Central memory CD8-positive, alpha-beta T cell (primary cell): Measurements from ENCODE around the gene SLC37A4.
"Not testable (repeated sequence)": the region's sequence is repeated elsewhere in the genome, so short reads cannot be mapped to it uniquely, and the experiment has no call there.

Experiments used
- ATAC-seq: fragments of 150-1000 bp; cut with Tn5 transposase; replicated peaks from 2 replicates; pipeline ENCODE4 v1.10.0; 2022; ENCODE audit warnings: mild to moderate bottlenecking, moderate FRiP score, moderate number of reproducible peaks; ENCODE audit not compliant: poor library complexity, severe bottlenecking; ENCODE audit errors: extremely low read depth
- DNase-seq, 2 donors: peaks; one replicate each; pipeline ENCODE4 v3.0.0; 2021; ENCODE audit warnings: low spot score in 2 of 2
- H3K27ac Mint-ChIP-seq: one replicate; pipeline ENCODE4 v1.8.0; 2022; ENCODE audit warnings: low read depth, mild to moderate bottlenecking, moderate library complexity, mixed read lengths
- H3K27me3 Mint-ChIP-seq: one replicate; pipeline ENCODE4 v1.8.0; 2022; ENCODE audit warnings: mixed read lengths
- H3K36me3 Mint-ChIP-seq: one replicate; pipeline ENCODE4 v1.8.0; 2022; ENCODE audit warnings: mild to moderate bottlenecking, moderate library complexity, mixed read lengths; ENCODE audit not compliant: insufficient read depth
- H3K4me1 Mint-ChIP-seq: one replicate; pipeline ENCODE4 v1.8.0; 2022; ENCODE audit warnings: mixed read lengths
- H3K4me3 Mint-ChIP-seq: one replicate; pipeline ENCODE4 v1.8.0; 2022; ENCODE audit warnings: mild to moderate bottlenecking, moderate library complexity, mixed read lengths
- H3K9me3 Mint-ChIP-seq: one replicate; pipeline ENCODE4 v1.8.0; 2022; ENCODE audit warnings: mixed read lengths

Gene SLC37A4

DNA sequence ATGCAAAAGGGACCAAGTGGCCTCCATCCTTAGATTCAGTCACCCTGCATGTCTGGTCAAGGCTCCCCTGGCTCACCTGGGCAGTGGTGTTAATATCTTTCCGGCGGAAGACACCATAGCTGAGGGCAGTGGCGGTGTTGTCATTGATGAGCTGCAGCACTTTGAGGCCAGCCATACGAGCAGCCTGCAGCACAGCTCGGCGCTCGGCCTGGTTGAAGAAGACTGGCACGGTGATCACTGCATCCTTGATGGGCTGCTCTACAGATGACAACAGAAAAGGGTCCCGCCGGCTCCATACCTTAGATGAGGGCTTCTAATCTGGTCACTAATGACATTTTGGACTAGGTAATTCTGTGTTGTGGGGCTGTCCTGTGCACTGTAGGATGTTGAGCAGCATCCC is 23.7 kb upstream of the SLC37A4 start:
- H3K27ac Mint-ChIP-seq = no peak overlapping the region
- H3K9me3 Mint-ChIP-seq = no peaks in the 10 kb centered on the region
- peaks cover 55% of the 10 kb centered on the region for H3K4me1 Mint-ChIP-seq
- H3K36me3 Mint-ChIP-seq = peaks cover 53% of the 10 kb centered on the region
- H3K4me3 Mint-ChIP-seq = no peak overlapping the region
- no peak for ATAC-seq
- DNase-seq = no peak
- no peaks in the 10 kb centered on the region for H3K27me3 Mint-ChIP-seq

DNA sequence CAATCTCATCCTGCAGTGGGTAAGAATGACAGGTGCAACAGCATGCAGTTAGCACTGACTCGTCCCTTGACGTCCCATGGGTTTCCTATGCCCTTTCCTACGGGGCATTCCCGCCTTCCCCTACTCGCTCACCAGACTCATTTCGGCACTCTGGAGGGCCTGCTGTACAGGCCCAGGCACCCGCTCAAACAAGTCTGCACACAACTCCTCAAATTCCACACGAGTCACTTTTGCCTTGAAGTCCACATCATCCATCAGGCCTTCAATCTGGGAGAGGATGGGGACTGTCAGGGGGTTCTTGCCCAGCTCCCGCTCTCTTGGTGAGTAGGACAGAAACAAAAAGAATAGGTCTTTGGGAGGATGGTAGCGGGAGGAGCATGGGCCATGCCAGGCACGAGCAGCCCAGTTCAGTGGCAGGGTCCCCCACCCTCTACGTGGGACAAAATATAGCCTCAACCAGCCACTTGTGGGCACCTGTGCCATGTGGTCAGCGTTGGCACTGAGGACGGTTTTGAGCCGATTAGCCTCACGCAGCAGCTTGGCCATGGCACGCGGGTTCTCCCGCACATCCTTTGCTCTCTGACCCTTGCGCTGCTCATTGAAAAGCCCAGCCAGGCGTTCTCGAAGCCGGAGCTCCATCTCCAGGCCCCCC is 21.6 kb upstream of the SLC37A4 start:
- H3K27me3 Mint-ChIP-seq = no peaks in the 10 kb centered on the region
- peaks cover 49% of the 10 kb centered on the region for H3K4me1 Mint-ChIP-seq
- no peak for ATAC-seq
- DNase-seq = no peak
- no peaks in the 10 kb centered on the region for H3K9me3 Mint-ChIP-seq
- peak overlapping the region; percentile 9 for H3K27ac Mint-ChIP-seq
- H3K36me3 Mint-ChIP-seq = peaks cover 58% of the 10 kb centered on the region
- no peak overlapping the region for H3K4me3 Mint-ChIP-seq

DNA sequence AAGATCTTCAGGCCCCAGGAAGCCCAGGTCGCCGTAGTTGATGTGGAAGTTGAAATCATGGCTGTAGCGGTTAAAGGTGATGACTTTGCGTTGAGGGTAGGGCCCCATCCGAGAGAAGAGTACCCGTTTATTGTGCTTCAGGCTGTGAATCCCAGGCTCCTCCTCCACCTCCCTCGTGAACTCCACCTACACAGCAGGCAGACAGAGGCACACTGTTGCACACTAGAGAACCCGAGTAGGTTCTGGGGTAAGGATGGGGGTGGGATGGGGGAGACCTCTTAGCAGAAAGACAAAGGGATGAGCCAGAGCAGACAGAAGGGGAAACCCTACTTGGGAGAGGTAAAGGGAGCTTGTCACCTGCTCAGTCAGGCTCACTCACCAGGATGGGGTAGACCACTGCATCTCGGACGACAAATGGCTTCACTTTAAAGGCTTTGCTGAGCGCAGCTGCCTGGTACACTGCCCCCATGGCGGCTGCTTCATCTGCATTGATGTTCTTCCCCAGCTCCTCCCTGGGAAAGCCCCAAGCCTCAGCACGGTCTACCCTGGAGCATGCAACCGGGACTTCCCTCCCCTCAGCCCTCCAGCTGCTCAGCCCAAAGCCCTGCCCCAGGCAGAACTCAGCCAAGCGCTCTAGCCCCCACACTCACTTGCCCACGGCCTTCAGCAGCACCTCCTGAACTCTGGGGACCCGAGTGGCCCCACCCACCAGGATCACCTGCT is 20.9 kb upstream of the SLC37A4 start:
- H3K4me3 Mint-ChIP-seq = no peak overlapping the region
- peak overlapping the region; percentile 9 for H3K27ac Mint-ChIP-seq
- peaks cover 63% of the 10 kb centered on the region for H3K36me3 Mint-ChIP-seq
- no peak for ATAC-seq
- no peak for DNase-seq
- H3K4me1 Mint-ChIP-seq = peaks cover 43% of the 10 kb centered on the region
- no peaks in the 10 kb centered on the region for H3K9me3 Mint-ChIP-seq
- no peaks in the 10 kb centered on the region for H3K27me3 Mint-ChIP-seq

DNA sequence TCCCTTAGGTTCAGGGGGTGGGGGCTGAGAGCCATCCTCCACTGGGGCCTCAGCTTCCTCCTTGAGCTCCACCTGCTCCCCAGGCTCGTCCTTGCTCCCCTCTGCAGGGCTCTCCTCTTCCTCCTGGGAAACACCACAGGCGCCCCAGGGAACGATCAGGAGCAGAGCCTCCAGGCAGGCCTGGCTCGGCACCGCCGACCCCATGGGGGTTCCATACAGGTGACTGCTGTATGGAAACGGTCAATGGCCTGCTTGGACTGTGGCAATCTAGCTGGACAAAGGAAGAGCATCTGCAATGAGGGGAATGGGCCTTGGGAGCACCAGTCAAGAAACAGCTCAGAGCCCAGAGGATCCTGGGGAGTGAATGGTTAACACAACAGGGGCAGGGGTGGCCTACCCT is 18.4 kb upstream of the SLC37A4 start:
- DNase-seq = no peak
- Mint-ChIP-seq H3K27me3 (no peaks in the 10 kb centered on the region), H3K4me1 (peaks cover 24% of the 10 kb centered on the region), H3K27ac (no peak overlapping the region), H3K36me3 (peaks cover 64% of the 10 kb centered on the region), H3K9me3 (no peaks in the 10 kb centered on the region), H3K4me3 (no peak overlapping the region)
- ATAC-seq = no peak

DNA sequence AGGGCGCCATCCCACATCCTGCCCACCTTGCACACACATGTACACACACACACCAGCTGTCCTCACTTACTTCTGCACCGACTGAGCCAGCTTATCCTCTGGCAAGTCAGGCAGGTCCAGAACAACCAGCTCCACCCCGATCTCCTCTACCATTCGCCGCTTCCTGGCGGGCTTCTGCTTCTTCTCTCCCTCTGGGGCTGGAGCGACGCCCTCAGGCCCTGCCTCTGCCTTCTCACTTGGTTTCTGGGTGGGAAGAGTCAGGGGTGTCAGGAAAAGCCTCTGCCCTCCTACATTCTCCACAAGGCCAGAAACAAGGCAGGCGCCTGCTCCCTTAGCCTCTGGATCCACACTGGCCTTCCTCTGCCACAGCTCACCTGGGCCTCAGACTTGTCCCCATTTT is 18.0 kb upstream of the SLC37A4 start:
- DNase-seq = no peak
- no peaks in the 10 kb centered on the region for H3K9me3 Mint-ChIP-seq
- H3K4me3 Mint-ChIP-seq = no peak overlapping the region
- H3K4me1 Mint-ChIP-seq = peaks cover 23% of the 10 kb centered on the region
- H3K27me3 Mint-ChIP-seq = no peaks in the 10 kb centered on the region
- peaks cover 59% of the 10 kb centered on the region for H3K36me3 Mint-ChIP-seq
- no peak for ATAC-seq
- no peak overlapping the region for H3K27ac Mint-ChIP-seq

DNA sequence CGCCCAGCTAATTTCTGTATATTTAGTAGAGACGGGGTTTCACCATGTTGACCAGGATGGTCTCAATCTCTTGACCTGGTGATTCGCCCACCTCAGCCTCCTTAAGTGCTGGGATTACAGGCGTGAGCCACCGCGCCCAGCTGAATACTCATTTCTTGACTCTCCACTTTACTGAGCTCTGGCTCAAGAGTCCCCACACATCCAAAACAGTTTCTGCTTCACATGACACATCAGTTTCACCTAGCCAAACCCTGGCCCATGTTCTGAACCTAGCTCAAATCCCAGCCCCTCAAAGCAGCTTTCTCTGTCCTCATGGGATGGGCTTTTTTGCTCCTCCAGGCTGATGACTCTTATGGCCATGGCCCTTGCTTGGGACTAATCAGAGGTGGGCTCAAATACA is 16.5 kb upstream of the SLC37A4 start:
- H3K36me3 Mint-ChIP-seq = peaks cover 45% of the 10 kb centered on the region
- H3K27me3 Mint-ChIP-seq = no peaks in the 10 kb centered on the region
- no peaks in the 10 kb centered on the region for H3K9me3 Mint-ChIP-seq
- H3K27ac Mint-ChIP-seq = no peak overlapping the region
- DNase-seq (no peak), ATAC-seq (no peak)
- peaks cover 11% of the 10 kb centered on the region for H3K4me1 Mint-ChIP-seq
- no peak overlapping the region for H3K4me3 Mint-ChIP-seq

DNA sequence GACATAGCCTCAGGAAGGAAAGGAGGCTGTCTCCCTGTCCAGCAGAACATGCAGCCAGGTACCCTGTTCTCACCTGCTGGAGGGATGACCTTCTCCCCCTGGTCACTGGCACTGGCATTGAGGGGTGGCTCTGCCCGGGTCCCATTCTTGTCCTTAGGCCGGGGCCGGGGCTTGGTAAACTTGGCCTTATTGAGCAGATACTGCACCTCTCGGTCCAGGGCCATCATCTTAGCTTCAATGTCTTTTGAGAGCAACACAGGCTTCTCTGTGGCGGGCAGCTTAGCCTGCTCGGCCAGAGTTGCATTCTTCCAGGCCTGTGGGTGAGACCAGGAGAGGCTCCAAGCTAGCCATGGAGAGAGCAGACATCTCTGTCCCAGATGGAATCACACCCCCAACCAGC is 15.8 kb upstream of the SLC37A4 start:
- Mint-ChIP-seq H3K36me3 (peaks cover 41% of the 10 kb centered on the region), H3K9me3 (no peaks in the 10 kb centered on the region), H3K4me1 (peaks cover 7% of the 10 kb centered on the region), H3K27me3 (no peaks in the 10 kb centered on the region), H3K4me3 (no peak overlapping the region), H3K27ac (no peak overlapping the region)
- no peak for DNase-seq
- ATAC-seq = no peak

DNA sequence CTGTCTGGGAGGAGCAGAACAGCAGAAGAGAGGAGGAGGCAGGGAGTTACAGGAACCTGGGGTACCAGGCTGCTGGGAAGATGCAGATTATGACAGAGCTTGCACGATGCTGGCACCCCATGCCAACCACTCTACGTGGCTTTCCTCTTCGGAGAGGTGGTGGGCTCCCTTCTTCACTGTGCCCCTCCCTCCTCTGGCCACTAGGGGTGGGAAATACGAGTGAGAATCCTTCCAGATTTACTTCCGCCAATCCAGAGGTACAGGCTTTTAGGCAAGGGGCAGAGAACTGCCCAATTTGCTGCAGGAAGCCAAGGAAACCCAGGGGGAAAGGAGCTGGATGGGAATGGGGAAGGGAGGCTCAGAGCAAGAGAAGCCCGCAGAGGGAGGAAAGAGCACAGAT is 14.0 kb upstream of the SLC37A4 start:
- Mint-ChIP-seq H3K9me3 (no peaks in the 10 kb centered on the region), H3K4me1 (peaks cover 7% of the 10 kb centered on the region), H3K27ac (no peak overlapping the region), H3K4me3 (no peak overlapping the region), H3K36me3 (peaks cover 33% of the 10 kb centered on the region), H3K27me3 (no peaks in the 10 kb centered on the region)
- ATAC-seq = no peak
- no peak for DNase-seq

DNA sequence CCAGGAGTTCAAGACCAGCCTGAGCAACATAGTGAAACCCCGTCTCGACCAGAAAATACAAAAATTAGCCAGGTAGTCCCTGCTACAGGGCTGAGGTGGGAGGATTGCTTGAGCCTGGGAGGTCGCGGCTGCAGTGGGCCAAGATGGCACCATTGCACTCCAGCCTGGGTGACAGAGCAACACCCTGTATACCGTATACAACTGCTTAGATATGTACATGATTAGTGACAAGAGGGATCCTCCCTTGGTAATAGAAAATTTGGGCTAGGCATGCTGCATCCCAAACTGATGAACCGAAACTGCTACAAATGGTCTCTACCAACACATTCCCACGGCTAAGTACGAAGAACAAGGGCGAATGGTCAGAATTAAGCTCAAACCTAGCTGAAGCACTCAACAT is 12.2 kb upstream of the SLC37A4 start:
- Mint-ChIP-seq H3K9me3 (no peaks in the 10 kb centered on the region), H3K27ac (no peak overlapping the region), H3K4me1 (no peaks in the 10 kb centered on the region), H3K4me3 (no peak overlapping the region), H3K36me3 (peaks cover 22% of the 10 kb centered on the region), H3K27me3 (no peaks in the 10 kb centered on the region)
- no peak for DNase-seq
- no peak for ATAC-seq

DNA sequence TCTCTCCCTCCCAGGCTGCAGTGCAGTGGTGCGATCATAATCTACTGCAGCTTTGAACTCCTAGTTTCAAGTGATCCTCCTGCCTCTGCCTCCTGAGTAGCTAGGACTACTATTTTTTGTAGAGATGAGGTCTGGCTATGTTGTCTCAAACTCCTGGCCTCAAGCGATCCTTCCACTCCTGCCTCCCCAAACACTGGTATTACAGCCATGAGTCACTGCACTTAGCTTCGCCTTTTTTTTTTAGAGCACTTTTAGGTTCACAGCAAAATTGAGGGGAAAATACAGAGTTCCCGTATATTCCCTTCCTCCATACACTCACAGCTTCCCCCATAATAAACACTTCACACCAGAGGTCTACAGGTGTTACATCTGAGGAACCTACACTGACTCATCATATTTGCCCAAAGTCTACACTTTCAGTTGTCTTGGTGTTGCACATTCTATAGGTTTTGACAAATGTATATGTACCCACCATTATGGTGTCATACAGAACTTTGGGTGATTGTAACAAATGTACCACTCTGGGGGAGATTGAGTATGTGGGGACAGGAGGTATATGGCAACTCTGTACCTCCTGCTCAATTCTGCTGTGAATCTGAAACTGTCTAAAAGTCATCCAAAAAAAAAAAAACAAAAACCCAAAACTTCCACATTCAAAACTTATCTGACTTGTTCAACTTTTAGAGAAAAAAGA is 11.3 kb upstream of the SLC37A4 start:
- ATAC-seq = no peak

DNA sequence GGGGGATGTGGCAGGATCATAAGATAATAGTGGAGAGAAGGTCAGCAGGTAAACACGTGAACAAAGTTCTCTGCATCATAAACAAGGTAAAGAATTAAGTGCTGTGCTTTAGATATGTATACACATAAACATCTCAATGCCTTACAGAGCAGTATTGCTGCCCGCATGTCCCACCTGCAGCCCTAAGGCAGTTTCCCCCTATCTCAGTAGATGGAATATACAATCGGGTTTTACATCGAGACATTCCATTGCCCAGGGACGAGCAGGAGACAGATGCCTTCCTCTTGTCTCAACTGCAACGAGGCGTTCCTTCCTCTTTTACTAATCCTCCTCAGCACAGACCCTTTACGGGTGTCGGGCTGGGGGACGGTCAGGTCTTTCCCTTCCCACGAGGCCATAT is 8.8 kb upstream of the SLC37A4 start:
- not testable (repeated sequence) for DNase-seq, H3K27me3 Mint-ChIP-seq, H3K4me3 Mint-ChIP-seq, ATAC-seq, H3K9me3 Mint-ChIP-seq, H3K4me1 Mint-ChIP-seq, H3K27ac Mint-ChIP-seq, H3K36me3 Mint-ChIP-seq

More for the DNA sequence above, 11.3 kb upstream of the SLC37A4 start:
- Mint-ChIP-seq H3K27me3 (no peaks in the 10 kb centered on the region), H3K4me1 (no peaks in the 10 kb centered on the region), H3K4me3 (no peak overlapping the region), H3K9me3 (no peaks in the 10 kb centered on the region), H3K27ac (no peak overlapping the region), H3K36me3 (peaks cover 16% of the 10 kb centered on the region)
- DNase-seq = no peak

DNA sequence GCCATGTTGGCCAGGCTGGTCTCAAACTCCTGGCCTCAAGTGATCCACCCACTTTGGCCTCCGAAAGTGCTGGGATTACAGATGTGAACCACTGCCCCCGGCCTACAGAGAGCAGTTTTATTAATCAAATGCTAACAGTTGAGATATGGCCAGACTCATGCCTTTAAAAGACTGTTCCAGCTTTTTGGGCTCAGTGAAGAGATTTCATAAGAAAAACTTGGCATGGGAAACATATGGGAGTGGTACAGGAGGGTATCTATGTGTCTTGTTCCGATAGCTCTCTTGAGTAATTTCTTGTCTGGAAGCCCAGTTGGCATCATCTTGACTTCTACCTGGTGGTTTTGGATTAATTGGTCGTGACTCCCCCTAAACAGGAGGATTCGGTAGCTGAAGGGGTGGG is 8.2 kb upstream of the SLC37A4 start:
- Mint-ChIP-seq H3K27ac (no peak overlapping the region), H3K9me3 (no peaks in the 10 kb centered on the region), H3K27me3 (no peaks in the 10 kb centered on the region), H3K4me3 (no peak overlapping the region), H3K4me1 (no peaks in the 10 kb centered on the region), H3K36me3 (no peaks in the 10 kb centered on the region)
- ATAC-seq = no peak
- no peak for DNase-seq

DNA sequence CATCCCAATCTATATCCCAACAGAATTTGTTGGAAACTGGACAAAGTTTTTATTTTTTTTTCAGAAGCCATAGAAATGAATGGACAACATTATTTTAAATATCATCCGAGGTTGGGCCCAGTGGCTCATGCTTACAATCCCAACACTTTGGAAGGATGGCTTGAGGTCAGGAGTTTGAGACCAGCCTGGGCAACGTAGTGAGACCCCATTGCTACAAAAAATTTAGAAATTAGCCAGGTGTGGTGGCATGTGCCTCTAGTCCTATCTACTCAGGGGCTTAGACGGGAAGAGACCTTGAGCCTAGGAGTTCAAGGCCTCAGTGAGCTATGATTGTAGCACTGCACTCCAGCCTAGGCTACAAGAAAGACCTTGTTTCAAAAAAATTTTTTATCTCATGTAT is 4.1 kb upstream of the SLC37A4 start:
- peaks cover 5% of the 10 kb centered on the region for H3K36me3 Mint-ChIP-seq
- ATAC-seq = no peak
- DNase-seq = no peak
- peaks cover 2% of the 10 kb centered on the region for H3K4me1 Mint-ChIP-seq
- H3K27me3 Mint-ChIP-seq = no peaks in the 10 kb centered on the region
- no peak overlapping the region for H3K27ac Mint-ChIP-seq
- no peak overlapping the region for H3K4me3 Mint-ChIP-seq
- no peaks in the 10 kb centered on the region for H3K9me3 Mint-ChIP-seq
